Measurements from ENCODE around the gene WDR4. TPM values are rescaled to one million over a fixed set of nuclear protein-coding genes. Genes with fewer than 3 reads are reported as not detected.
"Not testable (repeated sequence)": the region's sequence is repeated elsewhere in the genome, so short reads cannot be mapped to it uniquely, and the experiment has no call there.

The WDR4 gene
- total and polyA plus RNA-seq, 10 of the 15 experiments (the other 5 are each of a cell fraction or from before 2014, with no cell fraction given) = 2.1 to 45.3 (median 18.7) TPM

GRCh38 chr21:42878678-42878992, 704 bp downstream of the WDR4 start (continued):
- 0 out of 2 replicates have a peak, but pooled peaks have one; percentile 60 for TF ChIP-seq MTA3 (IDR thresholded peaks at IDR 0.05; ENCODE audit: borderline replicate concordance, low read length)
- TF ChIP-seq SMC3 (IDR thresholded peaks at IDR 0.05; ENCODE audit: borderline replicate concordance, low read length) = no peak
- TF ChIP-seq ZNF592 (IDR thresholded peaks at IDR 0.05) = no peak
- TF ChIP-seq NRF1 (conservative IDR thresholded peaks at IDR 0.05; ENCODE audit: low read depth, low read length) = no peak
- TF ChIP-seq PML (IDR thresholded peaks at IDR 0.05; ENCODE audit: low read length) = no peak; the same call in 1 of the 2 replicates
- no peak for TF ChIP-seq IKZF2 (IDR thresholded peaks at IDR 0.05)
- TF ChIP-seq PKNOX1 (IDR thresholded peaks at IDR 0.05) = no peak

GRCh38 chr21:42875811-42876210, 3.5 kb downstream of the WDR4 start:
- intact Hi-C loops (cut with micrococcal nuclease; ENCODE audit: unreplicated experiment); in situ Hi-C loops (cut with MboI); BruUV-seq (replicated peaks); H3K9ac ChIP-seq (ENCODE audit: control insufficient read depth, insufficient read depth, low read length); RAD21 ChIA-PET (ENCODE audit: unreplicated experiment); CTCF ChIA-PET; H3K4me3 ChIP-seq; H3K27me3 ChIP-seq (replicated peaks in 1 of 2; ENCODE audit: control insufficient read depth in 2 of 2, insufficient read depth in 2 of 2, low read length in 1 of 2); H3K4me1 ChIP-seq (ENCODE audit: control insufficient read depth, insufficient read depth, low read length); ATAC-seq; H4K20me1 ChIP-seq (ENCODE audit: control insufficient read depth, insufficient read depth); H3K27ac ChIP-seq (ENCODE audit: control insufficient read depth, insufficient read depth); H3K4me2 ChIP-seq (ENCODE audit: control insufficient read depth, insufficient read depth); FAIRE-seq; H2AFZ ChIP-seq (ENCODE audit: control insufficient read depth, low read depth, low read length); DNase-seq (ENCODE audit: low read depth, low spot score); H3K9me3 ChIP-seq (replicated peaks; ENCODE audit: control insufficient read depth, insufficient read depth, low read length): not testable (repeated sequence)
- Histone ChIP-seq H3K79me2 (ENCODE audit: control insufficient read depth, insufficient read depth, low read length) (peaks cover 34% of the 10 kb centered on the region), H3K36me3 (ENCODE audit: control insufficient read depth in 2 of 2, insufficient read depth in 2 of 2, low read length in 1 of 2) (peaks cover 9 to 16% of the 10 kb centered on the region in 2 experiments; a peak in 3 of 4 replicates)
- SMC1A ChIA-PET (ENCODE audit: uncharacterized antibody, unreplicated experiment) = interaction anchor here (1.0 kb wide), 1 partner anchor 17 kb away, joined by 3 read pairs; the partner anchor contains the start of gene NDUFV3
- POLR2A ChIA-PET = interaction anchor here (0.6 kb wide), 1 partner anchor 42 kb away, joined by 3 read pairs; no protein-coding TSS in a partner anchor
- WGBS (ENCODE audit: insufficient coverage, insufficient replicate concordance, low lambda C conversion rate, missing lambda C conversion rate) = 100% methylated on average over 5 of the region's 10 CpGs
